Inferior parietal cortex (tissue), 1 donor: ENCODE measurements around the gene AGBL1.

Source experiments
- DNase-seq: peaks from one replicate; pipeline ENCODE4 v3.0.0-alpha.2; 2016; ENCODE audit errors: extremely low spot score

Gene AGBL1

DNA sequence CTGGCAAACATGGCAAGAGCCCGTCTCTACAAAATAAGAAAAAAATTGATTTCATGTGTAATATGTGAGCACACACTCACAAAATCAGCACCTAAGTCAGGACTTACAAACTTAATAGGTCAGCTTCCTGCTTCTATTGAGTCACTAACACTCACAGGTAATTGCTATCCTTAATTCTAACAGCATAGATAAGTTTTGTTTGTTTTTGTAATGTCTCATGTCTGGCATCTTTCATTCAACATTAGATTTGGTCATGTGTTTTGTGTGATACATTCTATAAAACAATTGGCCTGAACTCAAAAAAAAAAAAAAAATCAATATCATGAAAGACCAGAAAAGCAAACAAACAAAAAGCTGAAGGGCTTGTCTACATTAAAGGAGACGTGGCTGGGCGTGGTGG is 564.7 kb downstream of the AGBL1 start:
- DNase-seq, result no peak

DNA sequence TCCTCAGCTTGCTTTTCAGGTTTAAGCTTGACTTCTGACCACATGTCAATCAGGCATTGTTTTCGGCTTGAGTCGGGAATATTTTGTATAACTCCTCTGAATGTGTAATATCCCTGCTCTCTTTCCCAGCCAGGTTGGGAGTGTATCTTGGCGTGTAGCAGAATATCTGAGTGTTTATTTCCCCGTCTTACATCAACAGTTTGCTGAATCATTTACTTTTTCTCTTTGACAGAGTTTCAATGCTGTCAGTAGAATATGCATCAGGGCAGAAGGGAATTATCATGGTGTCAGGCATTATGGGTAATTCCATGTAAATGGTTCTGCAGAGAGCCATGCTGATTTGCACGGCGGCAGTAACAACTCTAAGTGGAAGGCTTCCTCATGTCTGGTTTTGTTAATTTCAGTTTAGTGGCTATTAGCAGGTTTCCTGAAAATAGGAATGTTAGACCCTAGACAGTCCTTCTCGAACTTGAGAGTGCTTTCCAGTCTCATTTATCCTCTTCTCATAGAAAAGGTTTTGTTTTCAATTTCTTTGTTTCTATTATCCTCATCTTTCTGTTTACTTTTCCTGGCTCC is 566.3 kb downstream of the AGBL1 start:
- DNase-seq, result no peak

DNA sequence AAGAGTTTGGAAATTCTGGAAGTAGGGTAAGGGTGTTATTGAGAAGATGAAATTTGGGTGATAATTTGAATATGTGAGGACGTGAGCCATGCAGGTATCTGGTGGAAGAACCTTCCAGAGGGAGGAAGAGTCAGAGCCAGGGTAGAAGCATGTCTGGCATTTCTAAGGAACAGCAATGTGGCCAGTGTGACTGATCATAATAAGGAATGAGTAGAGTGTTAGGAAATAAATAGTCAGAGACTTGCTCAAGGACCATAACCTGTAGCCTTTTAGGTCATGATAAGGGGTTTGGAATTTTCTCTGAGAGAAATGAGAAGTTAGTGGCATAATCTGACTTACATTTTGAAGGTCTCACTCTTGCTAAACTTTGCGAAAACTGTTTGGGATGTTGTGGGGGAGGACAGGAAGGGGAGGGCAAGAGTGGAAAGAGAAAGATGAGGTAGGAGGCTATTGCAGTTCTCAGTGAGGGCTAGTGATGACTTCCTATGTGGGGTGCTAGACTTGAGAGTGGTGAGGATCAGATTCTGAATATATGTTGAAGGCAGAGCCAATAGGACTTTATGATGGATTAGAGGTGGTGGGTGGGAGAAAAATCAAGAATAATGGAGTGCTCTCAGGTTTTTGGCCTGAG is 568.3 kb downstream of the AGBL1 start:
- no peak for DNase-seq

DNA sequence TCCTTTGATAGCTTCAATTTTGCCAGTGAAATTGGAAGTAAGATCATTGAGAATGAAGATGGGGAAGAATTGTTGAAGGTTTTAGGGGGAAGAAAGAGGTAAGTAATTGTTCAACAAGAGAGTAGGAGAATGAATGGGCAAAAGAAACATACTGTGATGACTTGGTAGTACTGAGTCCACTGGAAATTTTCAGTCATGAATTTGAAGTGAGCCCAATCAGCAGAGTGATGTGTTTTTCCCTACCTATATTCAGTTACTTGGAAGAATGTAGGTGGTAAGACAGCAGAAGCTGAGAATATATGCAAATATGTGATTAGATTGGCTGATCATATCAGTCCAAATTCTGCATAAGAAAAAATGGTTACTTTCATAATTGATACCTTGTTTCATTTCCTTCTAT is 569.6 kb downstream of the AGBL1 start:
- no peak for DNase-seq

DNA sequence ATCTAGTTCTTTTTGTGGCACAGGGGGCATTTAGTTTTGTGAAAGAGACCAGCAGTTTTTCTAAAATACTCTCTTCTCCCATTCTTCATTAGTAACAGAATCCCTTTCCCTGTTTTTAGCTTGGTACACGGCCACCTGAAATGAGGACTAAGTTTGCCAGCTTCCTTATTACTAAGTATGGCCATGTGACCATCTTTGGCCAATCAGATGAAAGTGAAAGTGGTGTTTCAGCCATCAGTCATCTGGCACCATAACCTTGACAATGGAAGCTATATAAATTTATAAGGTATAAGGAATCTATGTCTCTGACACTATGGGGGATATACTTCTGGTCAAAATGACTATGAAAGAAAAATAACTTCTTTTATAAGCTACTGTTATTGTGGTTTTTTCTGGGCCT is 570.4 kb downstream of the AGBL1 start:
- no peak for DNase-seq

DNA sequence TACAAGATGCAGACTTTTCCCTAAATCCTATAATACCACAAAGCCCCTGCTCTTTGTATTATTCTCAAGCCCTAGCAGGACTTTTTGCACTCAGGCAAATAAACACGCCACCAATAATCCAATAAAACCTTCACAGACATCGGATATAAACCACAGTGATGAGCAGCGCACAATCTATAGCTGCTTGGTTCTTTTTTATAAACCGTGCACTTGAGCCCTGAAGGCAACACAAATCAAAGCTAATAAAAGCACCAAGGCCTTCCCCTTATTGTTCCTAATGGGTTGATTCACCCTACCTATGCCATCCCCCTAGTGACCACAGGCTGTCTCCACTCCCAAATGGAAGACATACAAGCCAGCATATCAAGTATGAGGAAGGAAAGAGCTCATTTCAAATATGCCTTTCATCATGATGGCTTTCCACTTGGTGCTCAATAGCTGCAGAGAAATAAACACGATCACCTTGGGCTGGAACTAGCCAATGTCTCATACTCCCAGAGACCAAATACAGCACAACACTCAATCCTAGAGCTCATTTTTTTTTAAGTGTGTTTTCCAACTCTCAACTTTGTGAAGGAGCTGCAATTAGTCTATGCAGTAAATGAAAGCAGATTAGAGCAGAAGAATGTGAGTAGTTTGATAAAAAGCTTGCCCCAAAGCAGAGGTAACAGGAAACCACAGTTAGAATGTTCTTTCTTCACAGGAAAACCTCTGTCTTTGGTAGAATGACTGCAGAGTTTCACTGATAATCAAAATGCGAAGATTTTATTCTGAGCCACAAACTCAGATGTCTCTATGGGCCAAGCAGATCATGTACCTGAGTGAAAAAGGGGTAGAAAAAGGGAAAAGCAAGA is 573.9 kb downstream of the AGBL1 start:
- no peak for DNase-seq

DNA sequence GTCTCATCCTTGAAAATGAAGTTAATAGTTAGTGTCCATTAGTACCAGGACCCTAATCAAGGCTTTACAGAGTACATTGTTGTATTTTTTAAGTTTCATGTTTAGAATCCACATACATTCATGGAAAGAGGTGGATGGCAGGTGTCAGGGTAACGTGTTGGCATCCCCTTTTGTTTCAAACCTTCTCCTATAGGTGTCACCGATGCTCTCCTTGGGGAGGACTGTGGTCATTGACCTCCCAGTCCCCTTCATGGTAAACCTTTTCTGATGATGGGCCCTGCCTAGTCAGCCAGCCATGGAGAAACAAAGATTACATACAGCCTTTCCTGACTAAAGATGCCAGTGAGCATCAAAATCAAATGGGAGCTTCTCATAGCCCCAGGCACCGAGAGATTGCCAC is 574.8 kb downstream of the AGBL1 start:
- DNase-seq, result no peak

DNA sequence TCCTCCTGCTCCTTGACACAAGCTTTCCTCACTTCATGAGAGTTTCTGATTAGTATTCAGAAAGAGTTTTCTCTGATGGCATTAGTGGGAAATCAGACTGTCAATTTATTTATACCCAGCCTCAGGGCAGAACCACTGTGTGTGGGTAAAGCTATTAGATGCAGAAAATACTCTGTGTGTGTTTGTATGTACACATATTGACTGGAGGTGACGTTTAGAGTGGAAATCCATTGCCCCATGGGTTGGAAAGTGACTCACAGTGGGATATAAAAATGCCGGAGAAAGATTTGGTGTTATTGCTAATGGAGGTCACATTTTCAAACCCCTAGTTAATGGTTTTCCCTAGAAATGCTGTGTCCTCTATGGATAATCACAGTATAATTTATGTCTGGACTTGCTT is 577.6 kb downstream of the AGBL1 start:
- no peak for DNase-seq

DNA sequence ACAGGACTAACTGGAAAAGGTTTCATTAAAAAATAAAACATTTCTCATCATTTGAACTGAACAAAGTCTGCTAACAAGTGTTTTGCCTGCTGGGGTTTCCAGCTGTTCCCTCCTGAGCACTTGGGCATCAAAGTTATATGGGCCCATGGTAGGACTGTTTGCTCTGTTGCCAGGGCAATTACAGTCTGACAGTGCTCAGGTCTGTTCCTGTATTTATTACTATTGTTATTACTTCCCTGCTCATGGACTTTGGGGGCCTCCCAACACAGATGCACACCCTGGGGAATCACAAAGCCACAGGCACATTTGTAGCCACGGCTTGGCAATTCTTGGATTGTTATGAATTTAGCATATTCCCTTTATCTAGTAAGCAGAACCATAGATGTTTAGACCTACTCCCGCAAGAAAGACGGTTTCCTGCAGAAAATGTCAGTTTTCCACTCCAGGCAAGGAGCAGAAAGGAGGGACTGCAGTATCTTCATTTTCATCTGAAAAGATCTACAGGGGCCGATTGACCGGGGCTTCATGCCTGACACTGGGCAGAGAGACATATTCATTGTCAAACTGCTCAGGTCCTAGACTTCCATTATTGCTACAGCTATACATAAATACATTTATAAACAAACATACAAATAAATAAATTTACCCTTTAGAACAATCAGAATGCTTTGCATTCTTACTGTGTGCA is 580.2 kb downstream of the AGBL1 start:
- no peak for DNase-seq

DNA sequence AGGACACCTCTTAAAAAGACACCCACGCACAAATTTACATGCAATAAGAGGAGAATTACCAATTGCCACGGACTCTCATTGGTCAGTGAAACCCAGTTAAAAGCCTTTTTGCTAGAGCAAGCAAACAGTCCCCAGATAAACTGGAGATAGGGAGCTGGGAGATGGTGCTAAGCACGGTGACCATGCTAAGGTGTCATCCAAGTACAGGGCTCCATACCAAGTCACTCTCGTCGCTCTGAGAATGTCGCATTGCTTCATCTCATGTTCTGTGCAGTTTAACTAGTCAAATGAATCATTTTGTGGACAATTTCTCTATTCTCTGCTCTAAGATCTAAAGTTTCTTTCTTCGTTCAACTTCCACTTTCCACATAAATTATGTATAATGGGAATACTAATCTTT is 581.9 kb downstream of the AGBL1 start:
- no peak for DNase-seq

DNA sequence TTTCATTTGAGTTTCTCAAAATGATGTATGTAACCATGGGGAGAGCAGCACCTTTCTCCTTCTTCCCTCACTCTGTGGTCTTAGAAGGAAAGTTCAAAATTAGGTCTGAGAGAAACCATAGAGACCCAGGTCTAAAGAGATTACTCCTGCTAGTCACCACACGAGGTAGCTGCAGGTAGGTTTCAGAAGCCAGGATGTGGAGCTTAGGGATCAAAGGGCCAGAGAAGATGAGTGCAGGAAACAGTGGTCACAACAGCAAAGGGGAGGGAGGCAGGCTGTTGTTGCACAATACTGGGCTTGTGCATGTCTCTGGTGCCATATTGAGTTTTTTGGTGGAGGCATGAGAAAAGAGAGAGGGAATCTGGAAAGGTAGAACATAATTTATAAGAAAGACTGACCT is 583.6 kb downstream of the AGBL1 start:
- DNase-seq, result no peak

DNA sequence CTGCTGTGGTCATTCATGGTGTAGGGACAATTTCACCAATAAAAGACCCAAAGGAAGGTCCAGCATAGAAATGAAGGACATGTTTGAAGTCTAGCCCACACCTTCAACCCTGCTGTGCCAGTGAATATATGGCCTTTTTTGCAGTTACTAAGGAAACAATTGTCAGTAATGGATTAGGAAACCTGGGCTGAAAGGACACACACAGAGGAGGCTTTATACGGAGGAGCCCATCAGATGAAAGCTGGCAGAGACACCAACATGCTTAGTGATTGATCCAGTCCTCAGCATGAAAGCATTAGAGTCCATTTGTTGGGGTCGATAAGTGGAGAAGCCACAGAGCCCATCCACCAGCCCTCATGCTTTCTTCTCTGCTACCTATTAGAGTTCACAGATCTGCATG is 584.3 kb downstream of the AGBL1 start:
- no peak for DNase-seq

DNA sequence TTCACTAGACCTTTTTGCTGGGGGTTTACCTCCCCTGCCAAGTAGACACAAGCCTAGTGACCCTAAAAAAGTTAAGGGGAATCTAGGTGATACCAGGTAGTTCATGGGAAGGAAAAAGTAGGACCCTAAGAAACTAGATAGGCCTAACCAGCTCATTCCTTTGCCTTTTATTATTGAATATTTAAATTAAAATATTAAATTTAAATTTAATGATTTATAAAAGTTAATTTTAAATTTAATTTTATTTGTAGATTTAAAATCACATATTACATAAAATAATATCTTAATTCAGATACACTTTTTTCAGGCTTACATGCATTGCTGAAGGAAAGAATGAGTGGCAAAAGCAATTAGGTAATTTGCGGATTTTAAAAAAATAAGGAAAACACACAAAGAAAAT is 584.9 kb downstream of the AGBL1 start:
- no peak for DNase-seq

DNA sequence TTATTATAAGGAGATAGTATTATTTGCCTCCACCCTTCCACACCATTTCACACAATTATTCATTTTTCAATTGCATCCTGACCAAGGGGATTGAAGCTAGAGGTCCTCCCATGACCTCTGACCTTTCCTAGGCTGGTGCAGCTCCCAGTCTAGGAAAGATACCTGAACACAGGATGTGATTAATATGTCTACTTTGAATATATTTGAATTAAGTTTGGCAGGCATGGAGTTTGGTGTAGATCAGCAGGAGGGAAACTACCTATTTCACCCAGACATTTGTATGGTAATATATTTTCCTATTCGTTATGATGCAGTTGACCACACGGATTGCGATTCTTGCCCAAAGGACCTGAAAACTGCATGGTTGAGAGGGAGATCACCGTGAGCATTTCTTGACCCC is 596.3 kb downstream of the AGBL1 start:
- DNase-seq, result no peak

DNA sequence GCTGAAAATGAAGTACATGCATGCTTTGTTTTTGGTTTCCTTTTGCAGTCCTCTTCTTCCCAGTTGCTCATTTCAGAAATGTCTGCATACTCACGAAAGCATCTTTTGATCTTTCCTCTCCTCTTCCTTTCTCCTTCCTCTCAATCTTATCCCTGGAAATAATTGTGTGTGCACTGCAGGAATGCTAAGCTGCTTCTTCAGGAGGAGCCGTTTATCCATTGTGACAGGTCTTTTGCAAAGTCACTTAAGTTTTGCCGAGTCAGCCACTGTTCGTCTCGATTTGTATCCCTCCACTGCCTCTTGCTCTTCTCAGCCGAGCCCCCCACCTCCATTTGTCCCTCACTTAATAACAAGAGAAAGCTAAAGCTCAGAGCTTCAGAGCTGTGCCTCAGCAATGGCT is 597.6 kb downstream of the AGBL1 start:
- no peak for DNase-seq

DNA sequence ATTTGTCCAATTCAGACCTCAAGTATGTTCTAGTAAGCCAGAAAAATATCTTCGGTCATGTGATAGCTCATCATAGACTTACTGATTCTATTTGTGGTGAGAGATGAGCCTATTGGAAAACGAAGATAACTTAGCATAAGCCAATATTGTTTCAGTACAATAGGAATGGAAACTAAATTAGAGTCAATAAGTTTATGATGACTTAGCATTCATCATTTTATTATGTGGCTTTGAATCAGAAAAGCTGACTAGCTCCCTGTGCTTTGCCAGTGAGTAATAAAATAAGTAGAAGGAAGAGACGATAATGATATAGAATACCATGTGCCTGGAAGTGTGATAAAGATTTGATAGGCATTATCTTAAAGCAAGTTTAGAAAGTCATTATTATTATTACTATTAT is 605.6 kb downstream of the AGBL1 start:
- DNase-seq, result no peak

DNA sequence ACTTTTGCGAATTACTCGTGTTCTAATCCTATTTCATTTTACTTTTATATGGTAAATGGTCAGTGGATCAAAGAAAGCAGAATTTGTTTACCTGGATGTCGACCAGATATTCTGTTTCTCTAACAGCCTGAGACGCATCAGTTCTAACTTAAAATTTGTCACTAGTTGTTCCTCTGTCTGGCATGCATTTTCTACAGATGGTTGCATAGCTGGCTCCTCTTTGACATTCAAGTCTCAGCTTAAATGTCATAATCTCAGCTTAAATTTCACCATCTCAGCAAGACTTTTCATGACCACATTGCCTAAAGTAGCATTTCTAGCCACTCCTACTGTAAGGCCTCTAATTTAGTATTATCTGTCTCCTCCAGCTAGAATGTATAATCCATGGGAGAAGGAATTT is 609.3 kb downstream of the AGBL1 start:
- no peak for DNase-seq

DNA sequence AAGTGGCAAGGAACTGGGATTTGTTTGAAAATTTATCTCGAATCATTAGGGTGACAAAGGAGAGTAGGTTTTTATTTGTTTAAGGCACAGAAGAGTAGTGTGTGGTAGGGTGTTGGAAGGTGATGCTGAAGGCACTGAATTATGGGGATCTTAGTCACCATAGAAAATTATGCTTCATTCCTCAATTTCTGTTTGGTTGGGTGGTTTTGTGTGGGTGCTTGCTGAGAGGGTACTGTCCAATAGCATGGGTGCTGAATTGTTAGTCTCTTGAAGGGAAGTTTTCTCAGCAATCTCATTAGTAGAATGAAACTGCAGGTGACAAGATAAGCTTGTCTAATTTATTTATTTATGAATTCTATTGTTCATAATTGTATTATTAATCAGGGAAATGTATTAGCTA is 610.9 kb downstream of the AGBL1 start:
- DNase-seq, result no peak

DNA sequence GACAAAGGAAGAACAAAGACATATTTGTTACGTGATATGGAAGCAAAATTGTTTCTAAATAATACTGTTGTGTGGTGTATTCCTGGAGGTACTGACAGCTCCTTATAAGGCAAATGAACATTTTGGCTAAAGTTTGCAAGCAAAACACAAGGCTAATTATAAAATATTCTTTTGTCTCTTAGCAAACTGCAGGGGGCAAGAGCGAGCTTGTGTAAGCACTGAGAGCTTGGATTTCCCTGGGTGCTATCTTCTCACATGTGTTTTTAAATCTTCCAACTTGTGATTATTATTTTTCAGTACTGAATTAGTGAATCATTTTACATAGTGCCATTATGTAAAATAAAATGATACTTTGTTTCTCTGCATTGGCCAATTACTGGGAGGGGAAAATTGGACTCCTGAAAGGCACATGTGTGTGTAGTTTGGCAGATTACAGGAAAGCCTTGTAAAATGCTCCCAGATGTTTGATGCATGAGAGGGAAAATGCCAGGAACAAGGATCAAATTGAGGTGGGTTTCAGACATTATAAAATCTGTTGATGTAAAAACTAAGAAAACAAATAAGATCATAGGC is 611.5 kb downstream of the AGBL1 start:
- DNase-seq, result peak; percentile 26

DNA sequence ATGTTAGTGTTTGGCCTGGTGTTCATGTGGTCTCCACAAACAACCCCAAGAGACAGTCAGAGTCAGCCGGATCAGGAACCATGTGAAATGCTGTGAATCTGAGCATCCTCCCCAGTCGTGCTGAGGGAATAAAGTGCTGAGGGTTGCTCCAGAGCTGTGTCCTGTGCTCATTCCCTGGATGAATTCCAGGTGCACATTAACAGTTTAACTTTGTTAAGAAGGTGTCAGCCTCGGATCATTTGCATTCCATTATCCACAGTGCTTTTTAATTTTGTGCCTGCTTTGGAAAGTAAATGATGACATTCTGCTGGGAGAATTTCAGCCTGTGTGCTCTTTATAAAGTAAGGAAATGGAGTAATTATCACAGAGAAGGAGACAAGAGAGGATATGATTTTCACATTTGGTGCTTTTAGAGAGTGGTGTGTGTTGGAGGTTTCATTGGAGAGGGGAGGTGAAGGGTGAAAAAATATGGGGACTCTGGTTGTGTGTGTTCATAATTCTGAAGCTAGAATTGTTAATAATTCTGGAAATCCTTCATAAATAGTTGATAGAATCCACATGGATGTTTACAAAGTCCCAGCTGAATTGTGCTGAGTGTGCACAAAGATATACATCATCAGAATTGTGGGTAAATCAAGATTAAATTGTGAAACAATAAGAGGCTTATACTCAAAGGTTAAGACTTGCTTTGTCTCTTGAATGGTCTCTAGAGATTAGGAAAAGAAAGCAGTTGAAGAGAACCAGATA is 621.4 kb downstream of the AGBL1 start:
- DNase-seq, result no peak

DNA sequence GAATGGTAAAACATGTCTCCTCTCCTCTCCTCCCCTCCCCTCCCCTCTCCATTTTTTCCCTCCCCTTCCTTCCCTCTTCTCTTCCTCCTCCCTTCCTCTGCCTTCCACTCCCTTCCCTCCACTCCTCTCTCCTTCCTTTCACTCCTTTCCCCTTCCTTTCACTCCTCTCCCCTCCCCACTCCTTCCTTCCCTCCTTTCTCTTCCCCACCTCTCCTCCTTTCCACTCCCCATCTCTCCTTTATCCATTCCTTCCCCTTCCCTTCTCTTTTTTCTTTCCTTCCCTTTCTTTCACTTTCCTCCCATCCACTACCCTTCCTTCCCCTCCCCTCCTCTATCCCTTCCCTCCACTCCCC is 621.9 kb downstream of the AGBL1 start:
- DNase-seq, result no peak

DNA sequence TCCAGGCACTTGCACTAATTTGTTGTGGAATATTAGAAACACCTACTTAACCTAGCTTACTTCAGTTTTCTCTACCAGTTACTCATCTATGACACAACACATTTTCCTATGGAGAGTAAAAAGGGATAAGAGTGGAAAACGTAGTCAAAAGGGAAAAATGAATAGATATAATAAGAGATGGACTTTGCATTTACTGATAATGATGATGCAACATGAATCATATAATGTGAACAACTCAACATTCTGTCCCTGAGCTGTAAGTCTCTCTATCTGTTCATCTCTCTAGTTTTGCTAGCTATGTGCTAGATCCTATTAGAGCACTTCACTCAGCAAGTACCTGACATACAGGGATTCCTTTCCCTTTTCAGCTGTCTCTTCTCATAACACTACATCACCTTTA is 627.1 kb downstream of the AGBL1 start:
- no peak for DNase-seq
